Tibial artery (tissue), 4 donors: Measurements from ENCODE around the gene ATP6V1D.

Experiments used
- DNase-seq, 2 donors: peaks; one replicate each; pipeline ENCODE4 v3.0.0-alpha.2; 2019
- H3K27ac ChIP-seq, 2 donors: fragments of 200-600 bp; sonication (generic) in 1 of 2; 1 replicate in 1 of 2; 2 replicates in 1 of 2; pipeline ENCODE4 v1.5.1; 2018 to 2019; ENCODE audit warnings: mild to moderate bottlenecking in 1 of 2
- H3K27me3 ChIP-seq, 2 donors: fragments of 200-600 bp; sonication (generic) in 1 of 2; one replicate each; pipeline versions ENCODE4 v1.5.1 to v1.6.0; 2016 to 2019
- H3K36me3 ChIP-seq, 3 donors: fragments of 200-600 bp; sonication (generic) in 2 of 3; one replicate each; pipeline ENCODE4 v1.5.1; 2016 to 2019; ENCODE audit warnings: mild to moderate bottlenecking in 2 of 3
- H3K4me1 ChIP-seq, 4 donors: fragments of 200-600 bp; sonication (generic) in 2 of 4; 1 replicate in 3 of 4; 2 replicates in 1 of 4; pipeline ENCODE4 v1.5.1; 2016 to 2019
- H3K4me3 ChIP-seq, 2 donors: fragments of 200-600 bp; sonication (generic) in 1 of 2; 1 replicate in 1 of 2; 2 replicates in 1 of 2; pipeline ENCODE4 v1.5.1; 2018 to 2019; ENCODE audit warnings: mild to moderate bottlenecking in 2 of 2
- H3K9me3 ChIP-seq, 3 donors: fragments of 200-600 bp; sonication (generic) in 1 of 3; one replicate each; pipeline ENCODE4 v1.5.1; 2016 to 2019
- intact Hi-C: fragments of 100-400 bp; cut with DNase I; formaldehyde crosslinking; loops from one replicate; pipeline ENCODE4 v1.15.0; 2023; ENCODE audit warnings: low total_unique reads
- TF ChIP-seq, protein P1 (sequence below), 2 experiments: fragments of 200-600 bp in 1 of 2; fragments of 450-650 bp in 1 of 2; IDR thresholded peaks; one replicate each; pipeline ENCODE4 v1.5.1; 2017 to 2019; ENCODE audit warnings: antibody characterized with exemption in 2 of 2, mild to moderate bottlenecking in 1 of 2, moderate library complexity in 1 of 2

ATP6V1D gene

DNA sequence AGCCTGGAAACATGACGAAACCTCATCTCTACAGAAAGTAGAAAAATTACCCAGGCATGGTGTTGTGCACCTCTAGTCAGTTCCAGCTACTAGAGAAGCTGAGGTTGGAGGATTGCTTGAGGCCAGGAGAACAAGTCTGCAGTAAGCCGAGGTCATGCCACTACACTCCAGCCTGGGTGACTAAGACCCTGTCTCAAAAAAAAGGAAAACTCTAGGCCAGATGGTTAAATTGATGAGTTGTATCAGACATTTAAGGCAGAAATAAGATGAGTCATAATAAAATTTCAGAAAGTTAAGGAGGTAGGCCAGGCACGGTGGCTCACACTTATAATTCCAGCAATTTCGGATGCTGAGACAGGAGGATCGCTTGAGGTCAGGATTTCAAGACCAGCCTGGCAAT, 11.2 kb upstream of the ATP6V1D start:
- Histone ChIP-seq H3K27ac (no peak overlapping the region), H3K4me1 (peaks cover 0 to 6% (median 2%) of the 10 kb centered on the region in 4 donors), H3K27me3 (no peaks in the 10 kb centered on the region), H3K4me3 (no peak overlapping the region), H3K9me3 (no peaks in the 10 kb centered on the region), H3K36me3 (peaks cover 67 to 91% (median 67%) of the 10 kb centered on the region in 3 donors)
- TF ChIP-seq, protein P1, sequence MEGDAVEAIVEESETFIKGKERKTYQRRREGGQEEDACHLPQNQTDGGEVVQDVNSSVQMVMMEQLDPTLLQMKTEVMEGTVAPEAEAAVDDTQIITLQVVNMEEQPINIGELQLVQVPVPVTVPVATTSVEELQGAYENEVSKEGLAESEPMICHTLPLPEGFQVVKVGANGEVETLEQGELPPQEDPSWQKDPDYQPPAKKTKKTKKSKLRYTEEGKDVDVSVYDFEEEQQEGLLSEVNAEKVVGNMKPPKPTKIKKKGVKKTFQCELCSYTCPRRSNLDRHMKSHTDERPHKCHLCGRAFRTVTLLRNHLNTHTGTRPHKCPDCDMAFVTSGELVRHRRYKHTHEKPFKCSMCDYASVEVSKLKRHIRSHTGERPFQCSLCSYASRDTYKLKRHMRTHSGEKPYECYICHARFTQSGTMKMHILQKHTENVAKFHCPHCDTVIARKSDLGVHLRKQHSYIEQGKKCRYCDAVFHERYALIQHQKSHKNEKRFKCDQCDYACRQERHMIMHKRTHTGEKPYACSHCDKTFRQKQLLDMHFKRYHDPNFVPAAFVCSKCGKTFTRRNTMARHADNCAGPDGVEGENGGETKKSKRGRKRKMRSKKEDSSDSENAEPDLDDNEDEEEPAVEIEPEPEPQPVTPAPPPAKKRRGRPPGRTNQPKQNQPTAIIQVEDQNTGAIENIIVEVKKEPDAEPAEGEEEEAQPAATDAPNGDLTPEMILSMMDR (IDR thresholded peaks at IDR 0.05), result no peak
- intact Hi-C loops, result no loop called here
- DNase-seq, result no peak

DNA sequence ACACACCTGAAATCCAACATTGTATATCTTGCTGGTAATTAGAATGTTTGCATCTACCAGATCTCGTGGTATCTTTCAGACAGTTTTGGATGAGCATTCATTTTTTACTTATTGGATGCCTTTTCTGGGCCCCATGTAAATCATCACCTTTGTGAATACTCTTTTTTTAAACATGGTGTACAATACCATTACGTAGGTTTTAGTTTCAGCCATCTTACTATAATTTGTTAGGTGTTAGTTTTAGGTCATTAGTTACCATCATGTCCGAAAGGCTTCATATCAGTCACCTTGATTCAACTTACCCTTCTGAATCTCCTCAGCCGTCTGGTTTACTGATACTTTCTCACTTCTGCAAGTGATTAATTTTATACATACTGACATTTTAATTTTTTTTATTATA, 5.9 kb upstream of the ATP6V1D start:
- intact Hi-C loops, result no loop called here
- no peaks in the 10 kb centered on the region for H3K9me3 ChIP-seq
- H3K27me3 ChIP-seq, result no peaks in the 10 kb centered on the region
- TF ChIP-seq, protein P1 (IDR thresholded peaks at IDR 0.05), result no peak
- no peak overlapping the region for H3K27ac ChIP-seq
- DNase-seq, result no peak
- H3K4me1 ChIP-seq, result peaks cover 0 to 39% (median 26%) of the 10 kb centered on the region in 4 donors
- H3K36me3 ChIP-seq, result peaks cover 46 to 53% (median 50%) of the 10 kb centered on the region in 3 donors
- no peak overlapping the region for H3K4me3 ChIP-seq

DNA sequence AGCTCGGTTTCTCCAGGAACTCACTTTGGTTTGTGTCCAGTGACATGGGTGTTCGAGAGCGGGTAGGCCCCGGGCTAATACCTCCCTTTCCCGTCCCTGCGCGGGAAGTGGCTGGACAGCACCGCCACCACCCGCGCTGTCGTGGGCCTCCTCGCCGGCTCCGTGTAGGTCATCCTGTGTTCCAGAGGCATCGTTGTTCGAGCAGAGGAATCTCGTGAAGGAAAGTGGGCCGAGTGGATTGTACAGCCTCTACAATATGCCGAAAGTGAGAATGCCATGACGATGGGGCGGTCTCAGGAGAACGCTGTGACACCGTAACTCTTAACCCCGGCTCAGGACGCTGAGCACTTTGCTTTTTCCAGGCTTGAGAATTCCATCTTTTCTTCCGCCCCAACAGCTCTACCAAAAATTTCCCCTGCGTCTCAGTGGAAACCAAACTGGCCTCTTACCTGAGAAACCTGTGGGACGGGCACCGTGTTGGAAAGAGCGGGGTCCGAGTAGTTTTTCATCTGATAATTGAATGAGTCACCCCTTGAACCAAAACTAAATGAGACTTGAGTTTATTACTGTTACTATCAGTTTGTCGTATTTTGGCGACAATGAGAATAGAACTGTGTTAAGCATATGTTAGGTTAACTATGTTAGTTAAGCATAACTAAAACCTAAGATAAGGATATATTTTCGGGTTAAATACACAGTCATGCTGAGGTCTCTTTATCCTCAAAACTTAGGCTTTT, 1.0 kb upstream of the ATP6V1D start:
- intact Hi-C loops, result no loop called here
- Histone ChIP-seq H3K27me3 (no peaks in the 10 kb centered on the region), H3K27ac (peak overlapping the region; percentile 90 to 92), H3K4me1 (peaks cover 6 to 63% (median 43%) of the 10 kb centered on the region in 4 donors), H3K4me3 (peak overlapping the region; percentile 84 to 91), H3K9me3 (no peaks in the 10 kb centered on the region), H3K36me3 (peaks cover 10 to 12% (median 11%) of the 10 kb centered on the region in 3 donors)
- no peak for DNase-seq
- TF ChIP-seq, protein P1 (IDR thresholded peaks at IDR 0.05), result no peak

DNA sequence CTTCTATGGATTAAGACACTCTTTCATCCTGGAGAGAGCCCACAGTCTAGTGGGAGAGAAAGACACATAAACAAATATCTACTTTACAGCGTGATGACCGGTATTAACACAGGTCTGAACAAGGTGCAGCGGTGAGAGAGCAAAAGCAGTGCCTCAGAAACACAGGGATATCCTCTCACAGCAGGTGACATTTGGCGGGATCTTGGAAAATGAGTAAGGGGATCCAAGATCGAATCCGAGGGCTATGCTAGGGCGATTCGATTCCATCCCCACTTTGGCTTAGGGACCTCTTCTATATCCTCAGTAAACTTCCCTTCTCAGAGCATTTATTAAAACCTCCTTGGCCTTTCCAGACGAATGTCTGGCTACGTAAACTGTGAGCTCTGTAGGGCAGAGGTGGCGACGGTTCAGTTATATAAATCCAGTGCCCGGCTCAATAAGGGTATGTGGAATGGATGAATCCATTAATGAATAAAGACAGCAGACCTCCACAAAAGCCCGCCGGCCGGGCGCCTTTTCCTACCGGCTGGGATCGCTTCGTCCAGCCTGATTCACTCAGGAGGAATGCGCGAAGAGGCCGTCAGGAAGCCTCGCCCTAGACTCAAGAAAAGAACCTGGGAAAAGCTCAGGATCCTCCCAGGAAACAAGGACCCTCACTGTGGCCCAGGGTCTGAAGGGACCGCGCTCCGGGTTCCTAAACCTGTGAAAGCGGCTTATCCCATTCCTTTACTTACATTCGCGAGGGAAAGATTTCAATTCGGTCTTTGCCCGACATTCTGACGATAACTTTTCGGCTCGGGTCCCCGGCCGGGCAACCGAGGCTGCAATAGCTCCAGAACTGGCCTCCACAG, 455 bp downstream of the ATP6V1D start:
- intact Hi-C loops, result no loop called here
- no peaks in the 10 kb centered on the region for H3K27me3 ChIP-seq
- H3K4me3 ChIP-seq, result peak overlapping the region; percentile 84 to 91
- H3K9me3 ChIP-seq, result no peaks in the 10 kb centered on the region
- no peak for DNase-seq
- H3K4me1 ChIP-seq, result peaks cover 6 to 63% (median 43%) of the 10 kb centered on the region in 4 donors
- peak overlapping the region; percentile 90 to 92 for H3K27ac ChIP-seq
- TF ChIP-seq, protein P1 (IDR thresholded peaks at IDR 0.05), result no peak
- H3K36me3 ChIP-seq, result no peaks in the 10 kb centered on the region

DNA sequence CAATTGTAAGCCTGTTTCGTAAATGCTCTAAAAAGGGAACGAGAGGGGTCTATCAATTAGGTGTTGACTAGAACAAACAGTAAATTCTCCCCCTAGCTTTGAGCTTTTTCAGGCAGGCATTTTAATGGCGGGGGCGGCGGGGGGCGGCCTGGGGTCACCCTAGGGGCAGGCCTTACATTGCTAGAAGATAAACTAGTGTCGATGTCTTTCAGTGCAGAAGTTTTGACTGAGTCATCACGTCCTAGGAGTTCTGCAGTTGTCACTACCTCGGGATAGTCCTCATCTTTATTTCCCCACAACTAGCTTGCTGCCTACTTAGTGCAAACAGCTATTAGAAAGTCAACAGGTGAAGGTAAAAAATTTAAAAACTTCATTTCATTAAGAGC, 1.6 kb downstream of the ATP6V1D start:
- Histone ChIP-seq H3K4me1 (peaks cover 6 to 52% (median 39%) of the 10 kb centered on the region in 4 donors), H3K4me3 (no peak overlapping the region), H3K36me3 (no peaks in the 10 kb centered on the region), H3K27ac (no peak overlapping the region), H3K9me3 (no peaks in the 10 kb centered on the region), H3K27me3 (no peaks in the 10 kb centered on the region)
- intact Hi-C loops, result no loop called here
- no peak for DNase-seq
- TF ChIP-seq, protein P1 (IDR thresholded peaks at IDR 0.05), result no peak
